Measurements from ENCODE around the gene MKS1.

DNA sequence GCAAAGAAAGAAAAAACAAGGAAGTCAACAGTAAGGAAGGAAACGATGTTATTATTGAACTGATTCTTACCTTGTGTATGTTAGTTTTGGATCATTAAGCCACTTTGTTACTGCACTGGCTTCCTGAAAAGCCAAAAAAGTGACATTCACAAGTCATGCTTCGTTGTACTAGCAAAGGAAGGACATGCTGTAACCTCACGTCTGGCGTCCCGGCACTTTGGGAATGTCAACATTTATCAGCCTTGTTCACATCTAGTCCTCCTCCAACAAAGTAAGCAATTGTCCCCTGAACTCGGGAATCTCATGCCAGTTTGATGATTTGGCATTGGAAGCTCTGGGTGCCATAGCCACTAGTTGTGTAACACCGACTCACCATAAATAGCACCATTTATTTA lies 731 bp upstream of the MKS1 start:
- TF ChIP-seq POLR2A (IDR thresholded peaks at IDR 0.05; ENCODE audit: low read depth, low read length) (no peak), TAF1 (IDR thresholded peaks at IDR 0.05; ENCODE audit: low read depth, low read length) (no peak), SPI1 (IDR thresholded peaks at IDR 0.05; ENCODE audit: low read depth, low read length) (no peak), POLR2AphosphoS5 (IDR thresholded peaks at IDR 0.05; ENCODE audit: low read depth, low read length) (no peak)

All from GM12891 (cell line).